Endodermal cell (in vitro differentiated cells): ENCODE measurements around the gene SLC26A6. TPM values are rescaled to one million over a fixed set of nuclear protein-coding genes. Genes with fewer than 3 reads are reported as not detected.

Experiments
- DNase-seq: peaks from one replicate; pipeline ENCODE4 v3.0.0-alpha.2; 2017
- H3K27ac ChIP-seq: 2 replicates; pipeline ENCODE4 v1.5.1; 2013; ENCODE audit warnings: mild to moderate bottlenecking, low read depth, low read length, moderate library complexity
- H3K27me3 ChIP-seq: 2 replicates; pipeline ENCODE4 v1.6.1; 2013; ENCODE audit warnings: mild to moderate bottlenecking, low read length, moderate library complexity; ENCODE audit not compliant: insufficient read depth, control insufficient read depth, poor library complexity, severe bottlenecking
- H3K36me3 ChIP-seq: 2 replicates; pipeline ENCODE4 v1.7.0; 2013; ENCODE audit warnings: mild to moderate bottlenecking, low read length, moderate library complexity; ENCODE audit not compliant: control insufficient read depth, insufficient read depth
- H3K4me1 ChIP-seq: one replicate; pipeline ENCODE4 v1.7.0; 2013; ENCODE audit warnings: low read length; ENCODE audit not compliant: control insufficient read depth, insufficient read depth
- H3K4me3 ChIP-seq: 2 replicates; pipeline ENCODE4 v1.5.1; 2013; ENCODE audit warnings: mild to moderate bottlenecking, low read length, moderate library complexity
- H3K9ac ChIP-seq: 2 replicates; pipeline ENCODE4 v1.6.1; 2013; ENCODE audit warnings: mild to moderate bottlenecking, low read length, moderate library complexity; ENCODE audit not compliant: poor library complexity, severe bottlenecking; ENCODE audit errors: extremely low read depth
- H3K9me3 ChIP-seq: 2 replicates; pipeline ENCODE4 v1.6.1; 2013; ENCODE audit warnings: mild to moderate bottlenecking, low read length, moderate library complexity; ENCODE audit not compliant: control insufficient read depth
- H3K27ac Mint-ChIP-seq: 2 replicates; pipeline ENCODE4 v1.8.0; 2020; ENCODE audit warnings: mixed read lengths
- H3K27me3 Mint-ChIP-seq: 2 replicates; pipeline ENCODE4 v1.8.0; 2021; ENCODE audit warnings: mild to moderate bottlenecking, mixed read lengths; ENCODE audit not compliant: insufficient read depth
- H3K36me3 Mint-ChIP-seq: 2 replicates; pipeline ENCODE4 v1.8.0; 2020; ENCODE audit warnings: low read depth, mixed read lengths
- H3K4me1 Mint-ChIP-seq: 2 replicates; pipeline ENCODE4 v1.8.0; 2020; ENCODE audit warnings: mixed read lengths
- H3K4me3 Mint-ChIP-seq: 2 replicates; pipeline ENCODE4 v1.8.0; 2020; ENCODE audit warnings: mild to moderate bottlenecking, moderate library complexity, mixed read lengths
- H3K9me3 Mint-ChIP-seq: 2 replicates; pipeline ENCODE4 v1.8.0; 2020; ENCODE audit warnings: mild to moderate bottlenecking, mixed read lengths
- WGBS, 2 experiments: methylation state at CpG; one replicate each; pipeline versions ENCODE4 v1.1.5 to v1.1.7; 2013; ENCODE audit warnings: missing lambda C conversion rate in 2 of 2, mixed read lengths in 1 of 2; ENCODE audit not compliant: insufficient coverage in 1 of 2, insufficient read length in 1 of 2; 5-methylcytosine and 5-hydroxymethylcytosine counted together
- total RNA-seq, 2 donors: library from RNA; stranded (reverse); fragmentation: NEBNext Ultra II Directional in 1 of 2; extraction: Animal tissue kit (Norgen Biotek cat#: 25700) in 1 of 2; gene quantifications; 2 replicates in 1 of 2; 3 replicates in 1 of 2; pipeline ENCODE4 v1.2.1, GENCODE V29; 2021
- TF ChIP-seq, protein P1 (sequence below): fragments of 200-600 bp; sonication (generic); conservative IDR thresholded peaks from 2 replicates; pipeline ENCODE4 v1.5.0; 2021; ENCODE audit warnings: antibody characterized with exemption, mild to moderate bottlenecking

Gene SLC26A6
- total RNA-seq, 2 donors from 2014 or later = 65.1 to 75.6 TPM

DNA sequence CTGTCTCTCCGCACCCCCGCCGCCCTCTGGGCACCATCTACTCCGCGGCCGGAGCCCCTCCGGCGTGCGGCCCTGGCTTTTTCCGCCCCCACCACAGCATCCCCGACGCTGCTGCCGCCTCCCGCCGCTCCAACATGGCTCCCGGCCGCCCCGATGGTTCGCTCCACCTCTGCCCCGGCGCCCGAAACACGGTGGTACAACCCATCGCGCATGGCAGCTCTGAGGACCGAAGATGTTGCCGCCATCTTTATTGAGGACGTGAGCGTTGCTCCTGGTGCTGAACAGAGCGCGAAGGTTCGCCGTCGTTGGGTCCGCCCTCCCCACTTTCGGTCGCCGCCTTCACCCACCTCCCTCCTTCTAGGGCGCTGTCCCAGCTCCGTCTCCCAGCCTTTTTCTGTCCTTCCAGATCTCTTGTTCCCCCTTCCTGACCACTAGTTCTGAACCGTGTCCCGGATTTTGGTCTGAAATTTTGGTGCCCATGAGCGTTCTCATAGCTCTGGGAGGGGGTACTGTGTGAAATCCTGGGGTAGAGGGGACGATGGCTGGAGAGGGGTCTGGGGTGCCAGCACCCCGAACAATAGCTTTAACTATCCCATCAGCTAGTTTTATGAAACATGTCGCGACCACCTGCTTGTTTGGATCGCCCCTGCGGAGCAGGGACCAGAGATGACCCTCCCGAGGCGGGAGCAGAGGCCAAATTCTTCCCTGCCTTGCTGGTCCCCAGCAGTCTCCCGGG, 27.7 kb upstream of the SLC26A6 start, which contains the start of gene CELSR3:
Gene CELSR3, minus strand, starts transcription at position 134 of the 736 bp plus-strand sequence. CDS start 252 bp downstream, outside the sequence.
- Histone ChIP-seq H3K4me1 (no peaks in the 10 kb centered on the region), H3K9me3 (peaks cover 3% of the 10 kb centered on the region), H3K4me3 (peak within 1 kb of the TSS; percentile 94), H3K9ac (peak within 1 kb of the TSS; percentile 97), H3K36me3 (peaks cover 34% of the 10 kb centered on the region), H3K27me3 (no peaks in the 10 kb centered on the region), H3K27ac (peak within 1 kb of the TSS; percentile 99)
- H3K9me3 Mint-ChIP-seq = no peaks in the 10 kb centered on the region
- H3K36me3 Mint-ChIP-seq = peaks cover 27% of the 10 kb centered on the region
- 0% methylated on average over 28 to 52 of the region's 52 CpGs for WGBS, 2 experiments
- TF ChIP-seq, protein P1, sequence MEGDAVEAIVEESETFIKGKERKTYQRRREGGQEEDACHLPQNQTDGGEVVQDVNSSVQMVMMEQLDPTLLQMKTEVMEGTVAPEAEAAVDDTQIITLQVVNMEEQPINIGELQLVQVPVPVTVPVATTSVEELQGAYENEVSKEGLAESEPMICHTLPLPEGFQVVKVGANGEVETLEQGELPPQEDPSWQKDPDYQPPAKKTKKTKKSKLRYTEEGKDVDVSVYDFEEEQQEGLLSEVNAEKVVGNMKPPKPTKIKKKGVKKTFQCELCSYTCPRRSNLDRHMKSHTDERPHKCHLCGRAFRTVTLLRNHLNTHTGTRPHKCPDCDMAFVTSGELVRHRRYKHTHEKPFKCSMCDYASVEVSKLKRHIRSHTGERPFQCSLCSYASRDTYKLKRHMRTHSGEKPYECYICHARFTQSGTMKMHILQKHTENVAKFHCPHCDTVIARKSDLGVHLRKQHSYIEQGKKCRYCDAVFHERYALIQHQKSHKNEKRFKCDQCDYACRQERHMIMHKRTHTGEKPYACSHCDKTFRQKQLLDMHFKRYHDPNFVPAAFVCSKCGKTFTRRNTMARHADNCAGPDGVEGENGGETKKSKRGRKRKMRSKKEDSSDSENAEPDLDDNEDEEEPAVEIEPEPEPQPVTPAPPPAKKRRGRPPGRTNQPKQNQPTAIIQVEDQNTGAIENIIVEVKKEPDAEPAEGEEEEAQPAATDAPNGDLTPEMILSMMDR = no peak
- peak within 1 kb of the TSS; percentile 80 for H3K4me3 Mint-ChIP-seq
- peaks cover 10% of the 10 kb centered on the region for H3K4me1 Mint-ChIP-seq
- peak; percentile 95 for DNase-seq
- peak within 1 kb of the TSS; percentile 100 for H3K27ac Mint-ChIP-seq
- peaks cover 15% of the 10 kb centered on the region for H3K27me3 Mint-ChIP-seq

DNA sequence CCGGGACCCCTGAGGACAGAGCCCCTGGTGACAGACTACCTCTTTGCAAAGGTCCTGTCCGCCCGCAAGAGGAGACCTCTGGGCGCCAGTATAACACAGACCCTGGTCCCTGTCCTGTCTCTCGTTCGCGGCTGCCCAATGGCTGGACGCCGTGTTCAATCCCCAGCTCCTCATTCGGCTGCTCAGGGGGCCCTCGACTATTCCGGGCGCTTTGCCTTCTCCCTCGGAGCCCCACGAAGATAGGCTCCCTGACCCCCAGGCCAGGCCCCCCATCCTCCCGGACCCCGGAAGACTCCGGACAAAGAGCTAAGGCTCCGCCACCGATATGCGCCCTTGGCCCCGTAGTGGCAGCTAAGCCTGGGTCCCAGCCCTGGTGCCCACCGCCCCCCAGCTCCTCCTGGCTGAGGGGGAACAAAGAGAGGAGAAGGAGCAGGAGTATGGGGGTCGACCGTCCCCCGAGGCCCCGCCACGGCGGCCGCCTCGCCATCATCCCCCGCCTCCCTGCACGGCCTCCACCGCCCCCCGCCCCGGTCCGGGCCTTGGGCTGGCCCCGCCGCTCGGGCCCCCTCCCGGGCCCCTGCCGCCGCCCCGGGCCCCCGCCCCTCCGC, 27.0 kb upstream of the SLC26A6 start:
- TF ChIP-seq, protein P1 = no peak
- H3K27ac Mint-ChIP-seq = no peak overlapping the region
- no peaks in the 10 kb centered on the region for H3K4me1 ChIP-seq
- peak overlapping the region; percentile 94 for H3K4me3 ChIP-seq
- DNase-seq = peak; percentile 63
- WGBS, 2 experiments = 2% methylated on average over 17 to 46 of the region's 46 CpGs
- no peaks in the 10 kb centered on the region for H3K9me3 ChIP-seq
- H3K4me1 Mint-ChIP-seq = peaks cover 10% of the 10 kb centered on the region
- H3K27ac ChIP-seq = peak overlapping the region; percentile 99
- H3K4me3 Mint-ChIP-seq = peak overlapping the region; percentile 80
- peaks cover 28% of the 10 kb centered on the region for H3K36me3 Mint-ChIP-seq
- peaks cover 22% of the 10 kb centered on the region for H3K27me3 Mint-ChIP-seq
- H3K36me3 ChIP-seq = peaks cover 34% of the 10 kb centered on the region
- no peak overlapping the region for H3K9ac ChIP-seq
- H3K9me3 Mint-ChIP-seq = no peaks in the 10 kb centered on the region
- no peaks in the 10 kb centered on the region for H3K27me3 ChIP-seq

GRCh38 chr3:48661501-48662144, 26.4 kb upstream of the SLC26A6 start:
- no peaks in the 10 kb centered on the region for H3K9me3 ChIP-seq
- peaks cover 33% of the 10 kb centered on the region for H3K36me3 ChIP-seq
- no peak overlapping the region for H3K27ac Mint-ChIP-seq
- TF ChIP-seq, protein P1 = no peak
- peak overlapping the region; percentile 94 for H3K4me3 ChIP-seq
- no peak overlapping the region for H3K9ac ChIP-seq
- peak overlapping the region; percentile 80 for H3K4me3 Mint-ChIP-seq
- peaks cover 10% of the 10 kb centered on the region for H3K4me1 Mint-ChIP-seq
- H3K9me3 Mint-ChIP-seq = no peaks in the 10 kb centered on the region
- no peaks in the 10 kb centered on the region for H3K4me1 ChIP-seq
- H3K27me3 ChIP-seq = no peaks in the 10 kb centered on the region
- H3K27me3 Mint-ChIP-seq = peaks cover 26% of the 10 kb centered on the region
- DNase-seq = peak; percentile 95
- peaks cover 28% of the 10 kb centered on the region for H3K36me3 Mint-ChIP-seq
- H3K27ac ChIP-seq = peak overlapping the region; percentile 45
- 10% methylated on average over 56 to 67 of the region's 67 CpGs for WGBS, 2 experiments
